ENCODE results near the gene SLC4A7. TPM values are rescaled to one million over a fixed set of nuclear protein-coding genes. Genes with fewer than 3 reads are reported as not detected.

The SLC4A7 gene
- polyA plus RNA-seq, 1 of the 3 experiments (the other 2 are of a cell fraction): 3.9 TPM

GRCh38 chr3:27358372-27358771 lies 125.8 kb downstream of the SLC4A7 start:
- no peak overlapping the region for H3K9ac ChIP-seq
- POLR2A ChIA-PET: no interaction called here
- 58% methylated on average over 3 of the region's 3 CpGs for WGBS (ENCODE audit: low lambda C conversion rate)

DNA sequence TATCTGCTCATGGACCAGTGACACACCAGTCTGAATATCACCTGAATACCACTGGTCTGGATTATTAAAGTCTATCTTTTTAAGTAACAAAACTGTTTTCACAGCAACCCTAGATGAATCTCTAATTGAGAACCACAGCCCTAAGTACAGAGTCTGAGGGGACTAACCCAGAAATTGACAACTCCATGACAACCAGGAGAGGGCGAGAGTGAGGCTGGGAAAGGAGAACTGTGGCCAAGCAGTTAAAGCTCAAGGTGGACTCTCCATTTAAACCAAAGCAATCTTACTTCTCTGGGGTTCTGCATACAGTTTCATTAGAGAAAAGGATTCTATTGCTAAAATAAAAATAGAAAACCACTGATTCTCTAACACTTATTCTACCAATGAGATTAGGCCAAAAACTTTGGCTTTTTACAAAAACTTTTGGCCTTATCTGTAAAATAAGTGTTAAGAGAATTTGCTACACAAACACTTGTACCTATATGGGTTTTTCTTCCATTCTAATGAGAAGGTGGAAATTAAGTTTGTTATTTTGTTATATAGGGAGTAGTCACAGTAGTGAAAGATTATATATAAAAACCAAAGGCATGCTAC lies 126.4 kb downstream of the SLC4A7 start:
- Histone ChIP-seq H3K9me2 (no peaks in the 10 kb centered on the region), H3K4me2 (no peak overlapping the region), H3F3A (replicated peaks; ENCODE audit: insufficient read depth) (no peaks in the 10 kb centered on the region), H4K20me1 (ENCODE audit: insufficient read depth) (no peaks in the 10 kb centered on the region), H3K27ac (ENCODE audit: low read depth in 2 of 2, low read length in 1 of 2) (no peak overlapping the region), H3K9me3 (no peaks in the 10 kb centered on the region), H3K9ac (no peak overlapping the region), H3K4me1 (ENCODE audit: control insufficient read depth in 1 of 2, insufficient read depth in 2 of 2, low read depth in 1 of 2, low read length in 1 of 2) (no peaks in the 10 kb centered on the region; a peak in 1 of 4 replicates), H3K79me2 (ENCODE audit: insufficient read depth) (no peaks in the 10 kb centered on the region), H3K27me3 (ENCODE audit: insufficient read depth) (no peaks in the 10 kb centered on the region), H3K4me3 (ENCODE audit: low read depth in 2 of 2, low read length in 1 of 2) (no peak overlapping the region; a peak in 1 of 4 replicates), H2AFZ (ENCODE audit: low read depth) (no peak overlapping the region), H3K36me3 (replicated peaks in 1 of 2; ENCODE audit: control insufficient read depth in 1 of 2, insufficient read depth in 2 of 2, low read length in 1 of 2) (no peaks in the 10 kb centered on the region)
- WGBS (ENCODE audit: low lambda C conversion rate): 12% methylated on average over 1 of the region's 1 CpG
- DNase-seq: peak; percentile 39
- ChIA-PET POLR2A (no interaction called here), CTCF (interaction anchor here (0.6 to 1.4 kb wide), 22 partner anchors 8 to 943 kb away, joined by 3 to 13 read pairs (median 4); partner anchors contain the start of gene NEK10)
- TF ChIP-seq RFX5 (IDR thresholded peaks at IDR 0.05; ENCODE audit: low read length) (no peak), SMC3 (IDR thresholded peaks at IDR 0.05; ENCODE audit: low read depth, low read length) (peak; percentile 80), RXRA (IDR thresholded peaks at IDR 0.05; ENCODE audit: borderline replicate concordance, low read depth) (no peak), RAD21 (IDR thresholded peaks at IDR 0.05; ENCODE audit: low read length) (peak; percentile 74), TCF12 (IDR thresholded peaks at IDR 0.05) (no peak)
- TF ChIP-seq, protein P1, sequence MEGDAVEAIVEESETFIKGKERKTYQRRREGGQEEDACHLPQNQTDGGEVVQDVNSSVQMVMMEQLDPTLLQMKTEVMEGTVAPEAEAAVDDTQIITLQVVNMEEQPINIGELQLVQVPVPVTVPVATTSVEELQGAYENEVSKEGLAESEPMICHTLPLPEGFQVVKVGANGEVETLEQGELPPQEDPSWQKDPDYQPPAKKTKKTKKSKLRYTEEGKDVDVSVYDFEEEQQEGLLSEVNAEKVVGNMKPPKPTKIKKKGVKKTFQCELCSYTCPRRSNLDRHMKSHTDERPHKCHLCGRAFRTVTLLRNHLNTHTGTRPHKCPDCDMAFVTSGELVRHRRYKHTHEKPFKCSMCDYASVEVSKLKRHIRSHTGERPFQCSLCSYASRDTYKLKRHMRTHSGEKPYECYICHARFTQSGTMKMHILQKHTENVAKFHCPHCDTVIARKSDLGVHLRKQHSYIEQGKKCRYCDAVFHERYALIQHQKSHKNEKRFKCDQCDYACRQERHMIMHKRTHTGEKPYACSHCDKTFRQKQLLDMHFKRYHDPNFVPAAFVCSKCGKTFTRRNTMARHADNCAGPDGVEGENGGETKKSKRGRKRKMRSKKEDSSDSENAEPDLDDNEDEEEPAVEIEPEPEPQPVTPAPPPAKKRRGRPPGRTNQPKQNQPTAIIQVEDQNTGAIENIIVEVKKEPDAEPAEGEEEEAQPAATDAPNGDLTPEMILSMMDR (IDR thresholded peaks at IDR 0.05): peak; percentile 70

More at GRCh38 chr3:27358372-27358771, 125.8 kb downstream of the SLC4A7 start:
- H3K27me3 ChIP-seq (ENCODE audit: insufficient read depth): no peaks in the 10 kb centered on the region
- no peak for DNase-seq
- H3K4me1 ChIP-seq (ENCODE audit: control insufficient read depth in 1 of 2, insufficient read depth in 2 of 2, low read depth in 1 of 2, low read length in 1 of 2): no peaks in the 10 kb centered on the region; a peak in 1 of 4 replicates
- H3K4me2 ChIP-seq: no peak overlapping the region
- no peak overlapping the region for H2AFZ ChIP-seq (ENCODE audit: low read depth)
- CTCF ChIA-PET: interaction anchor here (0.6 to 1.4 kb wide), 22 partner anchors 8 to 942 kb away, joined by 3 to 13 read pairs (median 4); partner anchors contain the start of gene NEK10
- H4K20me1 ChIP-seq (ENCODE audit: insufficient read depth): no peaks in the 10 kb centered on the region
- no peaks in the 10 kb centered on the region for H3K36me3 ChIP-seq (replicated peaks in 1 of 2; ENCODE audit: control insufficient read depth in 1 of 2, insufficient read depth in 2 of 2, low read length in 1 of 2)
- no peaks in the 10 kb centered on the region for H3F3A ChIP-seq (replicated peaks; ENCODE audit: insufficient read depth)
- H3K27ac ChIP-seq (ENCODE audit: low read depth in 2 of 2, low read length in 1 of 2): no peak overlapping the region
- TF ChIP-seq NRF1 (IDR thresholded peaks at IDR 0.05; ENCODE audit: low read depth, low read length): no peak
- TF ChIP-seq JUND (IDR thresholded peaks at IDR 0.05): no peak
- no peak for TF ChIP-seq EP300 (IDR thresholded peaks at IDR 0.05; ENCODE audit: borderline replicate concordance in 1 of 2, low read depth in 1 of 2, low read length in 1 of 2)
- TF ChIP-seq, protein P1 (IDR thresholded peaks at IDR 0.05): no peak
- no peak for TF ChIP-seq TAF1 (IDR thresholded peaks at IDR 0.05; ENCODE audit: borderline replicate concordance, low read depth, low read length)
- H3K79me2 ChIP-seq (ENCODE audit: insufficient read depth): no peaks in the 10 kb centered on the region
- no peaks in the 10 kb centered on the region for H3K9me3 ChIP-seq
- no peak overlapping the region for H3K4me3 ChIP-seq (ENCODE audit: low read depth in 2 of 2, low read length in 1 of 2)
- H3K9me2 ChIP-seq: no peaks in the 10 kb centered on the region

Data from SK-N-SH (cell line).